GM21528 (cell line): ENCODE measurements around the gene SMARCAL1.
"Not testable (repeated sequence)": the region's sequence is repeated elsewhere in the genome, so short reads cannot be mapped to it uniquely, and the experiment has no call there.

ENCODE experiments used
- ATAC-seq: cut with Tn5 transposase; IDR thresholded peaks from one replicate; pipeline ENCODE4 v1.9.1; 2021; ENCODE audit warnings: mild to moderate bottlenecking, moderate library complexity; ENCODE audit not compliant: unreplicated experiment, low FRiP score

Gene SMARCAL1

DNA sequence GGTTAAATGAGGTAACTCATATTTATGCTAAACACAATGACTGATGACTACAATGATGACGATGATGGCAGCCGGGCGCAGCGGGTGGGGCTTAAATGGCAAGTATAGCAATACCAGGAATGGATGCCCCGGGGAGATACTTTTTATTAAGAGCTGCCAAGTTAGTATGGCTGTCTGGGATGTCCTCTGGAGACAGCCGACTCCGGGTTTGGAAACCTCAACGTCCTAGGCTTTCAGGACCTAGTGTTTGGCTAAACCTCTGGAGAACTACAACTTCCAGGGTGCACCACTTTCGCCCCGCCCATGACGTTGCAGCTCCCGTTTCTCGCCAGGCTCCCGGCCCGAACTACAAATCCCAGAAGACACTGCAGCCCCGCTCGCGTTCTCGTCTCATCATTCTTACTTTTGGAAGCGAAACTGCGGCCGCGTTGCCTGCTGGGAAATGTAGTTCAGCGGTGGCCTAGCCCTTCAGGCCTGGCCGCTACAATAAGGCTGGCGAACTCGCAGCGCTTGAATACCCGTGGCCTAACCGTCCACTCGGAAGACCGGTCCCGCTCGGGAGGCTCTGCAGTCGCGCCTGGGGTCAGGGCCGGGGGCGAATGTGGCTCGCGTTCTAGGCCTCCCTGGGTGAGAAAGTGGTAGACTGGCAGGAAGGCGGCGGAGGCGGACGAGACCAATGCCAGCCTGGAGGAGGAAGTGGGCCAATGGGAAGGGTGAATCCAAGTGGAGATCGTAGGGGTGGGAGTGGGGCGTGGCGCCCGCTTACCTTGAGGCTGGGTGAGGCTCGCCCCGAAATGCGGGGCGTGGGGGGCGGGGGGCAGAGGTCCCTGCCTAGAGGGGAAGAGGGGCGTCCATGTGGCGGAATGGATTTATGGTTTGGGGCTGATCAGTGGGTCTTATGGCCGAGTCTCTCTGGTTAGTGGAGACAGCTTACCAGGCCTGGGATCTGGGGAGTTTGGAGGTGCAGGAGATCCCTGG, at the start of gene SMARCAL1:
Gene SMARCAL1, plus strand, starts transcription at position 463 of the 978 bp plus-strand sequence. CDS start 2,221 bp downstream, outside the sequence.
- peak; percentile 91 for ATAC-seq

DNA sequence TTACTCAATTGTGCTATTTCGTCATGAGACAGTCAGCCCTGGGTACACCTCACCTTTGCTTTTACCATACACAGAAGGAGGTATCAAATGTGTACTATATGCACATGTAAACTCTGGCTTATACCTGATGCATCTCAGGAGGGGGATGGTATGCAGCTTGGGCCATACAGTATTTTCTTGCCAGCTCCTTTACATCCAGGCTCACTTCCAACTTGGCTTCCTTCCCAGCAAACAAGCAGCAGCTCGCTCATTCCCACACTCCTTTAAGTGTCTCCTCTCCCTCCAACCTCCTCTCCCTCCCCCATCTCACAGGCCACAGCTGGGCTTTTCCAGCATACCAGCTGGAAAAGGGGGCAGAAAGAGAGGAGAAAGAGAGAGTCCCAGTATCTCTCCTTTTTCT, 49.6 kb upstream of the SMARCAL1 start:
- no peak for ATAC-seq

DNA sequence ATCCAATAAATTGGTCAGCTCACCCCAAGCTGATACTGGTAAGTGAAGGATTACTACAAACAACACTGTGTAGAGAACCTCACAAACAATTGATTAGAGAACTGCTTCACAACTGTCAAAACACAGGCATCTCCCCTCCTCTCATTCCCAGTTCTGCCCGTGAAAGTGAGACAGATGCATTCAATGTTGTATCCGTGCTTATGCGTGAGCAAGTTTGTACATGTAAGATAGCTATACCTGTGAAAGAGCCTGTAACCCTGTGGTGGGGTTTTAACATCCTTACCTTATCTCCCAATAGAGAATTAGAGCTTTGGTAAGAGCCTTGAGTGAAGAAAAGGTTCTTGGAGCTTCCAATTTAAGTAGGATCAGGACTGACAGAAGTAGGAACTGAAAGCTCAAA, 49.1 kb upstream of the SMARCAL1 start:
- ATAC-seq = no peak

GRCh38 chr2:216365518-216365917, 46.8 kb upstream of the SMARCAL1 start:
- ATAC-seq = no peak

DNA sequence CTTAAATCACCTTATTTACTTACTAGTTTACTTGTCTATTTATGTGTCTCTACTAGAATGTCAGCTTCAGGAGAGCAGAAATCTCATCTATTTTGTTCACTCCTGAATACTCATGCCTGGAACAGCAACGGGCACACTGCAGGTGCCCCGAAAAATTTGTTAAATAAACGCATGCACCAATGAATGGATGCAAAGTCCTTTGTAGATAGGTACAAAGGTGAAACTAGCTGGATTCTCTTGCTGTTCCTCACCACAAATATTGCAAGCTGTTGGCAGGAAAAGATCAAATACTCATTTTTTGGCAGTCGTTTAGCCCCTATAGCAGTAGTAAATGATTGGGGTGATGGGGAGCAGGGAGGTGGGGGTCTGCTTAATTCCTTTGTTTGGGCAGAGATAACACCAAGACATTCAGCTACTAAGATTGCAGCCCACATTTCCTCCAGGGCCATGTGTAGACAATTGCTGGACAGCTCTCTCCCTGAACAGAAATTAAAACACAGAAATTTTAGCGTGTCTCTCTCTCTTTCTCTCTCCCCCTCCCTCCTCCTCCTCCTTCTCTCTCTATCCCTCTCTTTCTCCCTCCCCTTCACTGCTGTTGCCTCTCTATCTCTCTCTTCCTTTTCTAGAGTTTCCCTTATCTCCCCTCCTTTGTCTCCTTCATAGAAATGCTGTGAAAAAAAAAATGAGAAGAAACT, 45.4 kb upstream of the SMARCAL1 start:
- no peak for ATAC-seq

- no peak for ATAC-seq
Measured at GRCh38 chr2:216369821-216370220, 42.5 kb upstream of the SMARCAL1 start.

DNA sequence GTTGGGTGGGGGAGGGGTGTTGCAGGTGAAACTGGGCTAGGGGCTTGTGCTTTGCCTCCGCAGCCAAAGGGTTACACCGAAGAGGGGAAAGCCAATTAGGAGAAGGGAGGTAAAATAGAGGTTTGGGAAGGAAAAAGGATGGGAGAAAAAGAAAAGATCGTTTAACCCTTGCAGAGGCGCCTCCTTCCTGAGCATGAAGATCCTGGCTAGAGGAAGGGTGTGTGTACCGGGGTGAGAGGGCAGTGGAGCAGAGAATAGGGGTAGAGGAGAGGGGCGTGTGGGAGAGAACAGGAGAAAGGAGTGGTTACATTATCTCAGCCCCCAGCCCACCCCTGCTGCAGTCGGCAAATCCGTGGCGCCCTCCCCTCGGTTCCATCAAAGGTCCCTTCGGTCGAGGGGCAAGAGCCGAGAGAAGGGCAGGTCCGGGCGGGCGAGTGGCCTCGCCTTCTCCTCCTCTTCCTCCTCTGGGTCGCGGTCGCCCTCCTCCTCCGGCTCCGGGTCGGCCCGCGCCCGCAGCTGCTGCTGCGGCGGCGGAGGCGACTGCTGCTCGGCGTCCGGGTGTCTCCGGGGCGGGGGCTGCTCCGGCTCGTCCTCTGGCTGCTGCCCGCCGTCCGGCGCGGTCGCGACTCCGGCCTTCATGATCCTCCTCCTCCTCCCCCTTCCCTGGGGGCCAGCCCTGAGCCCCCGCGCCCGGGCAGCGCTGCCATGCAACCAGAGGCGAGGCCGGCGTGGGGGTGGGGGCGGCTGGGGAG, 41.1 kb upstream of the SMARCAL1 start:
- ATAC-seq = no peak

DNA sequence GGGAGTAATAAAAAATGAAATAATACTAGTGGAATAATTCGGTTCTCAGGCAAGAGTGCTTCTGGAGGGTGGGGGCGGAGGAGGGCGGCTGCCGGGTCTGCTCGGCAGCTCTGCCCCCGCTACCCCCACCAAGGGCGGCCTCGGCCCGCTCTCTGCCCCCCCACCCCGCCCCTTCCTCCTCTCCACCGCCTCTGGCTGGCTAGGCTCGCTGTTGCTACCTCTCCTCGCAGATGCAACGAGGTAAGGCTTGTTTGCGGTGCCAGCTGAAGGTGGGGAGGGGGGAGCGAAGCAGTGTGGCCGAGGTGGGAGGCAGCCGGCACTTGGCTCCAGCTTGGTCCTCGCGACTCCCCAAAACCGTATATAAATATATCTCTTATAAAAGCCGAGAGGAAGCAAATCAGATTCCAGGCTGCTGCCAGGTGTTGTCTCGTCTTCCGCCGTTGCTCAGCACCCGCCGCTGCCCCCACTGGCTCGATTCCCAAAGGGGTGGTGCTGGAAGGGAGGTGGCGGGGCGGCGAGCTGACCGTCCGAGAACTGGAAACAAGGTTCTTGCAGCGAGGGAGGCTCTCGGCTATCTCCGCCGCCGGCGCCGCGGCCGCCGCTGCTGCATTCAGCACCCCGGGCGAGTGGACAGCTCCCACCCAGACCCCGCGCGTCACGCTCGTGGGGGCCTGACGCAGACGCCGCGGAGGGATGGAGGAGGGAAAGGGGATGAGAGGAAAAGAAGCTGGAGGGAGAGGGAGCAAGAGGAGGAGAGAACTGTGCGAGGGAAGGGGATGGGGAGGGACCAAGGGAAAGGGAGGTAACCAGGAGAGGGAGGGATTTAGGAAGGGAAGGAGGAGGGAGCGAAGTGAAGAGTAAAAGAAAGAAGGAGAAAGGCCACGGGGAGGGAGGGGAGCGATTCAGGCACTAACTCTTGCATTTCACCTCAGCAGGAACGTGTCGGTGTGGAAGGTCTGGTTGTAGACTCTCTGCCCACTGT, 40.3 kb upstream of the SMARCAL1 start, which contains the start of gene MARCHF4:
Gene MARCHF4, minus strand, starts transcription at position 763 of the 982 bp plus-strand sequence. CDS start 2,223 bp downstream, outside the sequence.
- ATAC-seq = no peak

DNA sequence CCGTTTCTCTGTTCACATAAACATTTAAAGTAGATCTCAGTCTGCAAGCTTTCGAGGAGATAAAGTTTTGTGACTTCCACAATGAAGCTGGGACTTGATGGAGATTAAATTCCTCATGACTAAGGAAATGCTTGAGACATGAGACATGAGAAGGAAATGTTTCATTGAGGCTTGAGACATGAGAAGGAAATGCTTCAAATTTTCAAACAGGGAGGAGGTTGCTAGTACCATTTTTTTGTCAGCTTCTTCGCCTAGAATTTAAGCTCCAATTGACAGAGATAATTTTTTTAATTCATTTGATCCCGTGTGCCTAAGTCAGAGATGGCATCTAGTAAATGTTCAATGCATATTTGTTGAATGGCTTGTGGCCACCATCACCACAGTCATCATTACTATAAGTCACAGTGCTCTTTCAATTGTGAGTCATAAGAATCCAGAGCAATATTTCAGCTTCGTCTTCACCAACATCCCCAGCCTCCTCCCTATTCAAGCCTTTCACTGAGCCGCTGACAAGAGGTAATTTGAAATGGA, 39.5 kb upstream of the SMARCAL1 start:
- ATAC-seq = no peak

DNA sequence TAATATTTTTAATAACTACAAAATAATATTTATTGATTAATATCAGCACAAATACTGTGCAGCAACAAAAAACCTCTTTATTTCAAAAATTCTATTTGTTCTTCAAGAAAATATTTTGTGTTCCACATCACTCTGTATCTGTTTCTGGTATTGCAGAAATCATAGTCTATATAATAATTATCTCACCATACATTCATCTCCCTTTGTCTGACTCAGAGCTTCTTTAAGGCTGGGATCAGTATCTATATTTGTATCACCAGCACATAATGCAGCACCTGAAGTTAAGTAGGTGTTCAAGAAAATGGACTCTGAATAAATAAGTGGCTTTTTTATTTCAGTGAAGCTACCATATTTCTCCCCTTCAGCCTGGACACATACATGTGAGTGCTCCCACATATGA, 38.4 kb upstream of the SMARCAL1 start:
- no peak for ATAC-seq

DNA sequence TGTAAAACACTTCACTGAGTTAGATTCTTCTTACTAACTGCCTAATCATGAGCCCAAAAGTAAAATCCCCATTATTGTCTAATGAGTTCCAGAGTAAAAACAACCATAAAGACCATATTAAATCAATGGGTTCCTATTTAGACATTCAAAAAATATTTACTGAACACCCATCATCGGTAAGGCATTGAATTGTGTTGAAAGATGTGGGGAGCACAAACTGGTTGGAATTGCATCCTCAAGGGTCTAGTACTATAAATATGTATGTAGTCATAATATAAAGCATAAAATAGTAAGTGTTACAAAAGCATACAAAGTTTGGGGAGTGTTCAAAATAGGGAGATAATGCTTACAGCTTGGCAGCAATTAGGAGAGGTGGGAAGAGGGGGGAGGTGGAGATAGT, 37.0 kb upstream of the SMARCAL1 start:
- ATAC-seq = no peak

- no peak for ATAC-seq
Measured at GRCh38 chr2:216379977-216380376, 32.3 kb upstream of the SMARCAL1 start.

GRCh38 chr2:216384409-216384808, 27.9 kb upstream of the SMARCAL1 start:
- ATAC-seq = not testable (repeated sequence)

DNA sequence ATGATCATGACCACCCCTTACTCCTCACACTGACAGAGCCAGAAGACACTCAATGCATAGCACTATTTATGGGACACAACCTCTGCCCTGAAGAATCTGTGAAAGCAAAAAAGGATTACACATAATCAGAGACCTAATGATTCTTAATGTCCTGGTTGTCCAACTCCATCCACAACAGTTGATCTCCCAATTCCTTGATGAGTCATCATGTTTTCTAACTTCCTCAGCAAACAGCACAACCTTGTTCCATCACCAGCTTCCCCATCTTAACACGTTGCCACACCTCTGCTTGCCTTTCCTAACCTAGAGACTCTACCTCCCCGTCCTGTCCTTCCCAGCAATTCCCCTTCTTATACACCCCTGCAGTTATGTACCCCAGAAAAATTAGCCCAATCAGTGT, 26.8 kb upstream of the SMARCAL1 start:
- no peak for ATAC-seq

DNA sequence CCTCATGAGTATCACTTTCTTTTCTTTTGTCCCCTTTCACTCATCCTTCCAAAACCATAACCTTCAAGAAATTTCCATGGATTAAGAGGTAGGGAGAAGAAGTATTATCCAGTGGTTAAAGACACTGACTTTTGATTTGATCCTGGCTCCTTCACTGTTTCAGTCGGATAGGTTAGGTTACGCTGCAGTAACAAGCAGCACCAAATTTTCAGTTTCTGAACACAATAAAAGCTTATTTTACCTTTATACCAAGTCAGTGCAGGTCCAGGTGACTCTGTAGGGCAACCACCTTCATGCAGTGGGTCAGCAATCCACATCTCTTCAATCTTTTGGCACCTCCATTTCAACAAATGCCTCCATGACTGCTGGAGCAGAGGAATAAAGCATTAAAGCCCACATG, 25.0 kb upstream of the SMARCAL1 start:
- ATAC-seq = no peak

- no peak for ATAC-seq
Measured at GRCh38 chr2:216388046-216388884, 24.0 kb upstream of the SMARCAL1 start.

DNA sequence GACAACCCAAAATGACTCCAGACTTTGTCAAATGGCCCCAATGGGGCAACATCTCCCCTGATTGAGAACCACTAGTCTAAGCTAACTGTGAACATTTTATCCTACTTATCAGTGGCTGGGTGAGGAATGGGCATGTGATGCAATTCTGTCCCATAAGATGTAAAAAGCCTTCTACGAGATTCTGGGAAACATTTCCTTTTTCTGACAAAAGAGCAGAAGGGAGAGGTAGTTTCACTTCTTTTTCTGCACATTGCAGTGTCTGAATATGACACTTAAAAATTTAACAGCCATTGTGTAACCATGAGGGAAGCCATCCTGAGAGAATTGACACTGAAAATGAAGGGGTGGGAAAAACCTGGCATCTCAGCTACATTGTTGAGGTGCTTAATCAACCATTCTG, 22.7 kb upstream of the SMARCAL1 start:
- no peak for ATAC-seq

DNA sequence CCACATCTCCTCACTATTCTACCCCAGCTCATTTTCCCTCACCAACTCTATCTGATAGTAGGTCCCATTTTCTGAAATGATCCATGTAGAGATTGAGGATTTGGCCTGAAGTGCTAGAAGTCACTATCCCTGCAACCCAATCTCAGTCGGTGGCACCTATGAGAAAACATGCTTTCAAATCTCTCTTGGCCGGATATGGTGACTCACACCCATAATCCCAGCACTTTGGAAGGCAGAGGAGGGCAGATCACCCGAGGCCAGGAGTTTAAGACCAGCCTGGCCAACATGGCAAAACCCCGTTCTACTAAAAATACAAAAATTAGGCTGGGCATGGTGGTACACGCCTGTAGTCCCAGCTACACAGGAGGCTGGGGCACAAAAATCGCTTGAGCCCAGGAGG, 20.9 kb upstream of the SMARCAL1 start:
- no peak for ATAC-seq
